Transverse colon (tissue), 4 donors: ENCODE data around the gene ATP8B4. TPM values are rescaled to one million over a fixed set of nuclear protein-coding genes. Genes with fewer than 3 reads are reported as not detected.

ENCODE experiments used
- DNase-seq: peaks from one replicate; pipeline ENCODE4 v3.0.0-alpha.2; 2019
- H3K27ac ChIP-seq, 4 donors: fragments of 200-600 bp; sonication (generic); 2 replicates each; pipeline ENCODE4 v1.5.1; 2016 to 2018; ENCODE audit warnings: inconsistent platforms in 4 of 4
- H3K27me3 ChIP-seq: fragments of 200-600 bp; sonication (generic); 2 replicates; pipeline ENCODE4 v1.5.1; 2017; ENCODE audit warnings: inconsistent platforms
- H3K36me3 ChIP-seq, 4 donors: fragments of 200-600 bp; sonication (generic); 2 replicates each; pipeline ENCODE4 v1.5.1; 2017 to 2019; ENCODE audit warnings: inconsistent platforms in 4 of 4
- H3K4me1 ChIP-seq, 4 donors: fragments of 200-600 bp; sonication (generic); 2 replicates each; pipeline ENCODE4 v1.5.1; 2017 to 2020; ENCODE audit warnings: inconsistent platforms in 4 of 4
- H3K4me3 ChIP-seq, 4 donors: fragments of 200-600 bp; sonication (generic); 1 replicate in 1 of 4; 2 replicates in 3 of 4; pipeline versions ENCODE4 v1.5.1 to v1.6.1; 2017 to 2019; ENCODE audit warnings: inconsistent platforms in 4 of 4
- H3K9me3 ChIP-seq, 2 donors: fragments of 200-600 bp; sonication (generic); 2 replicates each; pipeline ENCODE4 v1.5.1; 2017 to 2019; ENCODE audit warnings: inconsistent platforms in 2 of 2
- EP300 ChIP-seq: sonication (generic); formaldehyde crosslinking; IDR thresholded peaks from one replicate; pipeline ENCODE4 v1.6.1; 2017; ENCODE audit warnings: antibody characterized with exemption, low read depth
- POLR2A ChIP-seq: fragments of 450-650 bp; IDR thresholded peaks from one replicate; pipeline ENCODE4 v1.6.1; 2016; ENCODE audit warnings: antibody characterized with exemption, mild to moderate bottlenecking, moderate library complexity
- POLR2AphosphoS5 ChIP-seq, 3 donors: sonication (generic); formaldehyde crosslinking; IDR thresholded peaks; one replicate each; pipeline ENCODE4 v1.6.1; 2016; ENCODE audit warnings: antibody characterized with exemption in 3 of 3
- WGBS, 2 donors: methylation state at CpG; one replicate each; pipeline ENCODE4 v1.1.5; 2018; ENCODE audit warnings: low coverage in 1 of 2; 5-methylcytosine and 5-hydroxymethylcytosine counted together
- in situ Hi-C, 4 donors: fragments of 200-750 bp; cut with MboI; loops; one replicate each; pipeline versions ENCODE4 v1.15.0 to v1.15.1; 2017; ENCODE audit warnings: low sequenced_read_pairs in 3 of 4, low pct_ligation_motif_present in 1 of 4, low pct_unique_long_range_greater_than_20kb in 1 of 4
- intact Hi-C: fragments of 100-400 bp; cut with DNase I; formaldehyde crosslinking; loops from one replicate; pipeline ENCODE4 v1.15.1; 2023; ENCODE audit warnings: low total_unique reads
- total RNA-seq, 4 donors: library from RNA; depleted of rRNA; stranded (reverse); fragments of >200 nt; gene quantifications; one replicate each; pipeline ENCODE4 v1.1.0, GENCODE V29; 2016
- TF ChIP-seq, protein P1 (sequence below), 5 experiments: fragments of 200-600 bp in 3 of 5; fragments of 450-650 bp in 2 of 5; sonication (generic) in 3 of 5; IDR thresholded peaks; 1 replicate in 2 of 5; 2 replicates in 3 of 5; pipeline ENCODE4 v1.5.1; 2016 to 2017; ENCODE audit warnings: antibody characterized with exemption in 5 of 5, inconsistent platforms in 3 of 5, mild to moderate bottlenecking in 2 of 5, moderate library complexity in 1 of 5

ATP8B4 gene
- total RNA-seq, 4 donors from 2014 or later = 6.2 to 26.2 (median 8.5) TPM

DNA sequence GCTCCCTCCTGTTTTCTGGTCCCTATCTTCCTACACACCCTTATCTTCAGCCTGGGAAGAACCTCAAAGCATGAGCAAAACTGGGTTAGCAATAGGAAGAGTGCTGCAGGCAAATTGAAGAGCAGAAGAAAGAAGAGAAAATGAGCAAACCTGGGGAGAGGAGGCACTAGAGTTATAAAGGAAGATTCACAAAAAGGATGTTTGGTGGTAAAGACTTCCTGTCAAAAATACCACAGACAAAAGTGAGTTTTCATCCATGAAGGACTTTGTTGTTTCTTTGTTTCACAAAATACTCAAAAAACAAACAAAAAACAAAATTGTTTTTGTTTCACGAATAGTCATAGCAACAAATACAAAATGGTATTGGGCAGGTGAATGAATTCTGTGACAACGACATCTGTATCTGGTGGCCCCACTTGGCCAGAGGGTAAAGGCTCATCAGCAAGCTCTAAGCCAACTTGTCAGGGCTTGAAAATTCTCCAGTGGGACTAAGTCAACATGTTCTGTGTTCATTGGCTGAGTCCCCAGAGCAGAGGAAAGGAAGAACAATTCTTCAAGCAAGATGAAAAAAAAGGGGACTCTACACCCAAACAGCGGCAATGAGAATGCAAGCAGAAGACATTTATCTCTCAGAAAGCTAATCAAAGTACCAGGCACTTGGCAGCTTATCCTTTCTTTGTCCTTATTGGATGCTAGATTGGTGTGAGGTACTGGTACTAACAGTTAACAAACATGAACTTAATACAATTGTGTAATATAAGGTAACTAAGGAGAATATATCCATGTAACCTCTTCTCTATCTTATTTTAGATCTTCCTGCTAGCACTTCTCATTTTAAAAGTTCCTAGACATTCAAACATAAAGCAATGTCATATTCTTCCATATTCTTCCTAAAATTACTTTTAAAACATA, 9.7 kb downstream of the ATP8B4 start:
- no peaks in the 10 kb centered on the region for H3K9me3 ChIP-seq

DNA sequence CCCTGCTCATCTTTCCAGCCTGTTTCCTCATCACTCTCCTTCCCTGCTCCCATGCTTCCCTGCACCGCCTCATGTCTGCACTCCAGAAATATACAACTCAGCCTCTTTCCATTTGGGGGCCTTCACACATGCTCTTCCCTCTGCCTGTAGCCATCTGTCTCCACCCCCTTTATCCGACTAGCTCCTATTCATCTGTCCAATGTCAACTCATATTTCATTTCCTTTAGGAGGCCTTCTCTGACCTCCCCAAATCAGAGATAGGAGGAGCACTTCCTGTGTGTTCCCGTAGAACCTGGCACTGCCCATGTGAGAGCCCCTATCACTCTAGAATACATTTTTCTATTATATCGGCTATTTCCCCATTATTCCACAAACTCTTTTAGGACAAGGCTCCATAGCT, 10.6 kb downstream of the ATP8B4 start:
- H3K4me3 ChIP-seq = no peak overlapping the region
- H3K27ac ChIP-seq = peak overlapping the region; percentile 24 to 58 (median 48)
- H3K4me1 ChIP-seq = peaks cover 0 to 4% (median 0%) of the 10 kb centered on the region in 4 donors
- TF ChIP-seq POLR2A = no peak
- TF ChIP-seq EP300 = no peak
- TF ChIP-seq POLR2AphosphoS5 (IDR thresholded peaks at IDR 0.05) = no peak
- TF ChIP-seq, protein P1, sequence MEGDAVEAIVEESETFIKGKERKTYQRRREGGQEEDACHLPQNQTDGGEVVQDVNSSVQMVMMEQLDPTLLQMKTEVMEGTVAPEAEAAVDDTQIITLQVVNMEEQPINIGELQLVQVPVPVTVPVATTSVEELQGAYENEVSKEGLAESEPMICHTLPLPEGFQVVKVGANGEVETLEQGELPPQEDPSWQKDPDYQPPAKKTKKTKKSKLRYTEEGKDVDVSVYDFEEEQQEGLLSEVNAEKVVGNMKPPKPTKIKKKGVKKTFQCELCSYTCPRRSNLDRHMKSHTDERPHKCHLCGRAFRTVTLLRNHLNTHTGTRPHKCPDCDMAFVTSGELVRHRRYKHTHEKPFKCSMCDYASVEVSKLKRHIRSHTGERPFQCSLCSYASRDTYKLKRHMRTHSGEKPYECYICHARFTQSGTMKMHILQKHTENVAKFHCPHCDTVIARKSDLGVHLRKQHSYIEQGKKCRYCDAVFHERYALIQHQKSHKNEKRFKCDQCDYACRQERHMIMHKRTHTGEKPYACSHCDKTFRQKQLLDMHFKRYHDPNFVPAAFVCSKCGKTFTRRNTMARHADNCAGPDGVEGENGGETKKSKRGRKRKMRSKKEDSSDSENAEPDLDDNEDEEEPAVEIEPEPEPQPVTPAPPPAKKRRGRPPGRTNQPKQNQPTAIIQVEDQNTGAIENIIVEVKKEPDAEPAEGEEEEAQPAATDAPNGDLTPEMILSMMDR (IDR thresholded peaks at IDR 0.05) = no peak
- intact Hi-C loops = no loop called here
- in situ Hi-C loops = no loop called here
- DNase-seq = no peak
- no peaks in the 10 kb centered on the region for H3K36me3 ChIP-seq
- no peaks in the 10 kb centered on the region for H3K27me3 ChIP-seq
- 75 to 89% methylated on average over 3 to 4 of the region's 4 CpGs for WGBS, 2 donors
- no peaks in the 10 kb centered on the region for H3K9me3 ChIP-seq

More for the DNA sequence above, 9.7 kb downstream of the ATP8B4 start:
- DNase-seq = no peak
- Histone ChIP-seq H3K4me1 (peaks cover 0 to 4% (median 0%) of the 10 kb centered on the region in 4 donors), H3K27me3 (no peaks in the 10 kb centered on the region), H3K4me3 (no peak overlapping the region), H3K36me3 (no peaks in the 10 kb centered on the region), H3K27ac (peak overlapping the region; percentile 24 to 58 (median 44))
- WGBS, 2 donors = 58 to 64% methylated on average over 3 of the region's 3 CpGs
- in situ Hi-C loops (no loop called here), intact Hi-C loops (no loop called here)
- TF ChIP-seq EP300 (no peak), POLR2A (no peak), POLR2AphosphoS5 (IDR thresholded peaks at IDR 0.05) (no peak)
- TF ChIP-seq, protein P1 (IDR thresholded peaks at IDR 0.05) = no peak

DNA sequence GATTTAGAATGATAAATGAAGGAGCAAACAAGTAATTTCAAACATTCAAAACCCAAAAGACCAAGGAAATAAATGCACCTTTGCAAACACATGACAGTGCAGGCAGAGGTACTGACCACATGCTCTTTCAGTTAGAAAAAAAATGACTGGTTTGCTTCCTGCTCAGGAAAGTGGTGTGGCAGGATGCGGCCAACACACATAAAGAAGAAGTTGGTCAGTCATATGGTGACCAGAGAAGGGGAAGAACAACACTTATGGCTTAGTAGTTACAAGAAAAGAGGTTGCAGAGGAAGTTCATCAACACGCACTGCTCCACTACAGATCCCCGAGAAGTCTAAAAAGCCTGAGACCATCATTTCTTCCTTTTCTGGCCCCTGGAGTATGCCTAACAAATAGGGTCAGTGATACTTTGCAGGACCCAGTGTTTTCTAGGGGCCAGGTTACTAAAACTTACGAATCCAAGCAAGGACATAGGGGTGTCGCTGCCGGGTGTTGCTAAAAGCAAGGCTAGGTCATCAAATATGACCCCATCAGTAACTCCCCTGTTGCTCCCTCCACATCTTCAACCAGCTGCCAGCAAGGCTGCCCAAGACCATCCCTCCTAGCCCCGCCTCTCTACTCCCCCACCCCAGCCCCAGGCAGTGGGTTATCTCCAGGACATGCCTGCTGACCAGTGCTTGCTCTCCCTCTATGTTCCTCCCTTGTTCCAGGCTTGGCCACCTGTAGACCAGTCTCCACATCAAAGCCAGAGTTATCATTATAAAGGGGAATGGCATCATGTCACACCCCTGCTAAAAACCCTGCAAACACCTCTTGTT, 11.2 kb downstream of the ATP8B4 start:
- no peak for DNase-seq
- Histone ChIP-seq H3K27ac (peak overlapping the region; percentile 44 to 58 (median 54)), H3K4me3 (no peak overlapping the region), H3K36me3 (no peaks in the 10 kb centered on the region), H3K27me3 (no peaks in the 10 kb centered on the region), H3K9me3 (no peaks in the 10 kb centered on the region), H3K4me1 (peaks cover 0 to 4% (median 0%) of the 10 kb centered on the region in 4 donors)
- TF ChIP-seq POLR2AphosphoS5 (IDR thresholded peaks at IDR 0.05) (no peak), EP300 (no peak), POLR2A (no peak)
- TF ChIP-seq, protein P1 (IDR thresholded peaks at IDR 0.05) = no peak
- 68 to 88% methylated on average over 5 to 7 of the region's 7 CpGs for WGBS, 2 donors
- intact Hi-C loops (no loop called here), in situ Hi-C loops (no loop called here)

DNA sequence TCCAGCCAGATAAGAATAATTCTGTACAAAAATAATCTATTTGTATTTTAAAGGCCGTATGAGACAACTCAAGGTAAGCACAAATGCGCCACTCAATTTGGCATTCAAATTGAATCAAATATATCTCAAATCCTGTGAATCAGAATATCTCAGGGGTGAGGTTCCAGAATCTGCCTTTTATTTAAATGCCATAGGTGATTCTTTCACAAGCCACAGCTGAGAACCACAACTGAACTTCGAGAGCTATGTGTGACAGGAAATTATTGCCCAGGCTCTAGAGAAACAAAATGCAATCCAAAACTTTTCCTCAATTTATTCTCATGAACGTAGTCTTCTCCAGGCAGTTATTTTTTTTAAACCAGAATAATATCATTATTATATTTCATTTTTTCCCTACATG, 11.9 kb downstream of the ATP8B4 start:
- Histone ChIP-seq H3K27ac (peak overlapping the region in 3 of 4 donors; percentile 15 to 52 (median 44)), H3K4me3 (no peak overlapping the region), H3K9me3 (no peaks in the 10 kb centered on the region), H3K36me3 (no peaks in the 10 kb centered on the region), H3K27me3 (no peaks in the 10 kb centered on the region), H3K4me1 (peaks cover 0 to 4% (median 0%) of the 10 kb centered on the region in 4 donors)
- in situ Hi-C loops = no loop called here
- DNase-seq = no peak
- TF ChIP-seq POLR2AphosphoS5 (IDR thresholded peaks at IDR 0.05) = no peak
- TF ChIP-seq EP300 = no peak
- TF ChIP-seq POLR2A = no peak
- TF ChIP-seq, protein P1 (IDR thresholded peaks at IDR 0.05) = no peak
- WGBS, 2 donors = 47 to 67% methylated on average over 4 of the region's 4 CpGs
- intact Hi-C loops = no loop called here
